HG02798 (cell line): ENCODE results near the gene TRIM32.
A peak's percentile ranks its signal among the peaks of the same experiment; 100 is the strongest.

Source experiments
- ATAC-seq: cut with Tn5 transposase; IDR thresholded peaks from one replicate; pipeline ENCODE4 v1.9.1; 2021; ENCODE audit warnings: mild to moderate bottlenecking; ENCODE audit not compliant: unreplicated experiment, poor library complexity

TRIM32 gene

DNA sequence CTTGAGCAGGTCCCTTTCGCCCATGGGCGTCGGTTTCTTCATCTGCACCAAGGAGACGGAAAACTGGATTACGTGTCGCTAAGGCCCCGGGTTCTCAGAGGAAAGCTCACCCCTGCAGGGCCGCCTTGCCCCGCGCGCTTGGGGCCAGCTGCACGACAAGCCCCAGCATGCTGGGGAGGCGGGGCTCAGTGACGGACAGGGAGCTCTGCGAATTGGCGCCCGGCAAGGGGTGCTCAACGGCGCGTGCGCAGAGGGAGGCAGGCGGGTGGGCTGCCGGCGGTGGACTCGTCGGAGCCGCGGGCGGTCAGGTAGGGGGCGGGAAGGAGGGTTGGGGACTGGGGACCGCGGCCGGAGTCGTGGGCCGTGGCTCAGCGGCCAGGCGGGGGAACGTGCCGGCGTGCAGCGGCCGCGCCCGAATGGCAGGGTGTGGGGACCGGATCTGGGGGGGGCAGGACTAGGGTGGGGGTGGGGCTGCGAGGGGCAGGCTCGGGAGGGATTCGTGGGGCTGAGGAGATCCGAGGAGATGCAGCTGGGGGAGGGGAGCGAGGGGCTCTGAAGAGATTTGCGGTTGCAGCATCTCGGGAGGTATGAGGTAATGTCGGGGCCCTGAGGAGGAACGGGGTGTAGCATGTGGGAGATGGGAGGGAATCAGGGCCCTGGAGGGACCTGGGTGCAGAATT is at the start of gene TRIM32:
TSS of gene TRIM32 (plus strand) at position 232 of the 680 bp plus-strand sequence. CDS start 10,438 bp downstream, outside the sequence.
- peak; percentile 99 for ATAC-seq

DNA sequence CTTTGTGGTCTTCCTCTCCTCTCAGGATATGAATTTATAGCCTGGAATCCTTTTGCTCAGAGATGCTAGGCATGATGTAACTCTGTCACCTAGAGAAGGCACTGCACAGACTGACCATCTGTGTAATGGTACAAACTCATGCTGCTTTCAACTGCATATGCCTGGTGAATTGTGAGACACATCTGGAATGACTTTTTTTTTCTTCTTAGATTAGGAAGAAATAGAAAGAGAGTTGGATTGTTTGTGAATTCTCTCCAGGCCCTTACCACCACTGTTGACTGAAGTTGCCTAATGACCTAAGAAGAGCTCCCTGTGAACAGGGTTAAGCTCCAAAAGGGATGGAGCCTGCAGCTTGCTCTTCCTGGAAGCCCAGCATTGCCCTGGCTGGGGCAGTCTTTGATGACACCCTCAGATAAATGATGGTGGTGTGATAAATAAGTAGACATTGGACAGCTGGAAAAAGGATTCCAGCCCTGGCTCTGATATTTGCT is 47.8 kb upstream of the TRIM32 start:
- no peak for ATAC-seq

DNA sequence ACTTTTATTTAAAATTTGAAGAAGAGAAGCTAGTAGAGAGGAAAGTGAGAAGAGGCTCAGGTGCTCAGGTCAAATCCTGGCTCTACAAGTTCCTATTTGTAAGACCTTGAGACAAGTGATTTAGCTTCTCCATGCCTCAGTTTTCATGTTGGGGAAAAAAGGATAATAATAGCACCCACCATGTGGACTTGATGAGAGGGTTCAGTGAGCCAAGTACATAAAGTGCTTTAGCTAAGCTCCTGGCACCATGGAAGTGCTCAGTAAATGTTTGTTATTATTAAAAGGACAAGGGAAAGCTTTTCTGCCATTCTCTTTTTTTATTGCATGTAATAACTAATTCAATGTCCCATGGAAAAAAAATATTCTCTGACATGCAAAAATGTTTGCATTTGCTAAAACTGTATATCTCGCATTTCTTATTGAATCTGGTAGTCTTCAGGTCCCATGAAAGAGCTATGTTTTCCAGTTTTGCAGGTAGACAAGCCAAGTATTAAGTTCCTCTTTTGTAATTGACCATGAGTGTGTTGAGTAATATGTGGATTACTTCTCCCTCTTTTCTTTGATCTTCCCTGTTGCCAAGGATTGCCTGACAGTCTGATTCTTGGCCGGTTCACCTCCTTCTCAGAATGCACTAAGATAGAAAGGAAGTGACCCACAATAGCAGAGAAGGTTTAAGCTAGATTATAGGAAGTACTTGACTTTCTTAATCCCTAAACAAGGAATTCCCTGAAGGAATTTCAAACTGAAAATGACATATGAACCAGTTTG is 45.6 kb upstream of the TRIM32 start:
- no peak for ATAC-seq

- ATAC-seq: no peak
Observed at GRCh38 chr9:116643691-116644090, 43.4 kb upstream of the TRIM32 start.

DNA sequence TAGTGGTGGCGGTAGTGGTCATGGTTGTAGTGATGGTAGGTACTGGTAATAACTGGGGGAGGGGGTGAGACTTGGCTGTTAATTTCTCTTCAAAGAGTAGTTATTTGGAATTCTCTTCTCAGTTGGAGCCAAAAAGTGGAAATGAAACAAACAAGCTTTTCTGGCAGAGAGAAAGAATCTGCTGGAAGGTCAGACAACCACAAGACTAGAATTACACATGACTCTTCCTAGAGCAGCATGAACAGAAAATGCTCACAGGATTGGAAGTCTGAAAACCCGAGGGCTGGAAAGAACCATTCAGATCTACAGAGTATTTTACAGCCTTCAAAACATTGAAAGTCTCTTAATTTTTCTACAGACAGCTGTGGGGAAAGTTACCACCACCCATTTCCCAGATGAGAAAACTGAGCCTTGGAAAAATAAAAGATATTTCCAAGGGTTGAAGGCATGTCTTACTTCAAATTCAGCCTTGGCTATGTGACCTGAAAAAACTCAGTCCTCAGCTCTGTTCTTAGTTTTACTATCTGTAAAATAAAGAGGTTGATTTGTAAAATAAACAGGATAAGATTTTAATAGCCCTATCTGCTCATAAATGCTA is 42.9 kb upstream of the TRIM32 start:
- ATAC-seq: no peak

DNA sequence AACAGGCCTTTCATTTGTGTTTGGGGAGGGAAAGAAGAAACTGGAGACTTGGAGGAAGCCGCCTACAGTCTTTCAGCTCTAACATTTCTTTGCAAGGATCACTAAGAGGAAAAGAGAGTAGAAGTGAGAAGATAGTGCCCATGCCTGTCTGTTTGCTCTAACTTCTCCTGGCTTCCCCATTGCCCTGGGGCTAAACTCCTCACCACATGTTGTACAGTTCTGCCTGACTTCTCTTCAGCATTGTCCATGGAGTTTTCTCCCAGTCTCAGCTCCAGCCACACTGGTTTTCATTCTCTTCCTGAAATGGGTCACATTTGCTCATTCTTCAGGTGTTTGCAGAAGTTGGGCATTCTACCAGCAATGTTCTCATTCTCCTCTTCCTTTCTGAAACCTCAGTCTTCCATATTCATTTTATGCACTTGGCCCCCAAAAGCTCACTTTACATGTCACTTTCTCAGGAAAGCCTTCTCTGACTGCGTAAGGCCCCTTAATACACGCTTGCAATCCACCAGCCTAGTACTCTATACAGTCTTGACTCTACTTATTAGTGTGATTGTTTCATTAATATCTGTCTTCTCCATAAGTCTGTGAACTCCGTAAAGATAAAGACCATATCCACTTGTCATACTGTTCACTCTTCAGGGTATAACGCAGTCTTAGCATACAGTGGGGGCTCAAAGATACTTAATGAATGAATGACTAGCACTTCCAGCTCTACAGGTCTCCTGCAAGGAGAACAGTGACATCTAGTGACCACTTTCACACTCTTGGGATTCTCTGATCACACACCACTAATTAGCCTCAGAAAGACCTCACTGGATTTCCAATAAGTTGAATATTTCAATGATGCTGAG is 40.2 kb upstream of the TRIM32 start:
- peak; percentile 59 for ATAC-seq

DNA sequence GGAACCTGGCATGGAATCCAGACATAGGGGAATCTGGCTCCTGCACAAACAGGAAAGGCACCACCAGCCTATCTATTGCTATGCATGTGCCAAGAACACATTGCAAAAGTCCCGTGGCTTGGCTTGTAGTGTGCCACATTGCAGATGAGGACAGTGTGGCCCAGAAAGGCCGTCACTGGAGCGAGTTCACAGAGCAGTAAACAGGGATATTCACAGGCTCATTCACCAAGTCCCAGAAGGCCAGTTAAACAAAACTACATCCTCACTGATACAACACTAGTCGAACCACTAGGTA is 39.6 kb upstream of the TRIM32 start:
- peak; percentile 13 for ATAC-seq

DNA sequence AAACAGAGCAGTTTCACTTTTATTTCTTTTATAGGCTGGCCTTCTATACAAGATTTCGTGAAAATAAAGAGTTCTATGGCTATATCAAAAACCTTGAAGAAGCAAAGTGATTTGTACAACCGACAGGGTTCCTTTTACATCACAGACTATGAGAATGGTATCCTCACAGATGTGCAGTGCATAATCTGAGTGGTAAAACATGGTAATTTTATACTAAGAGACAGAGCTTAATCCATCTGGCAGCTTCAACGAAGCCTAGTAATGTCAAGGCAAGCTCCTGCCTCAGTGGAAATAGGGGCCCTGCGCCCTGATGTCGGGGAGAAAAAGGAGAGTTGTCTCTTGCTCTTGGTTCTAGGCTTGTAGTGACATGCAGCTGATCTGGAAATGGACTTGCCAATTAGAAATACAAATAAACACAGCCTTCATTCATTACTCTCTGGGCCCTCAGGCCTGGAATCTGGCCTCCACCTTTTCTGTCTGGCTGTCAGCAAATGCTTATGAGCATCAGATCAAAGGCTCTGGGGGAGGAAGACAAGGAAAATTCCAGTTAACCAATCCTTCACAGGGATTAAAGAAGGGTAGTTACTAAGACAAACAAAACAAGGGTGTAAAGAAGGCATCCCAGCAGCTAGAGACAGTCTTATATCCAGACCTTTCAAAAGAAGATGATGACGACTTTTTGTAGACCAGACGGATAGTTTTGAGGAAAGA is 33.6 kb upstream of the TRIM32 start:
- no peak for ATAC-seq

GRCh38 chr9:116654059-116654355 is 33.1 kb upstream of the TRIM32 start:
- ATAC-seq: no peak

DNA sequence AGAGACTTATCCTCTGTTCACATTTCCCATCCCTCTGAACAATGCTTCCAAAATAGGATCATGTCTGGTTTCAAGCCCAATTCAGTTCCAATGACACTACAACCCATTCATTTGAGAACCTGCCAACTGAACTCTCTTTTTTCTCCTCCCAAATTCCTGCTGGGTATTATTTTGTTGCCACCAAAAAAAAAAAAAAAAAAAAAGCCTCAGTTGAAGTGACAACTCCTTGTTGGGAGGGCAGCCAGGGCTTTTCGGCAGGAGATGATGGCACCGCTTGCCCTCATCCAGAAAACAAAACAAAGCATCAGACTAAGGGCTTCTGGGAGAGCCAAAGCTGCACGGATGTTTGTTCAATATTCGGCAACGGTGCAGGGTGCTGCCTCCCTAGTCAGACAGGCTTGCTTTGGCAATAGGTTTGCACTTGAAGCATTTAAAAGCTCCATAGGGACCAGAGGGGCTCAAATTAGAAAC is 30.6 kb upstream of the TRIM32 start:
- ATAC-seq: no peak

- ATAC-seq: no peak
Observed at GRCh38 chr9:116656977-116657376, 30.1 kb upstream of the TRIM32 start.

DNA sequence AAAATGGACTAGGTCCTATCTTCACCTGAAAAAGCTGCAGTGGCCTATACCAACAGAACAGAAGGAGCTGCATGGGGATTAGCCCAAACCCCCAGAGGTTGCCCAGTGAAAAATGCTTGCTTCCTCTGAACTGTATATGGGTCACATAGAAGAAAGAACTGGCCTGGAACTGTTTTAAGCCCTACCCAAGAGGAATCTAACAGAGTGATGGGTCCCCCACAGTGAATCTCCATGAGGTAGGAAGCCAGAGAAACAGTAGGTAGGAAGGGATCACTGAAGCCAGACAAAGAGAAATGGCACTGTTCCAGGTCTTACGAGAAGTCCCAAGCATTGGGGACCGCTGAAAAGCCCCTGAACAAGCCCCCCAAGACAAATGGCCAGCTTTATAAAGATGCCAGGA is 28.8 kb upstream of the TRIM32 start:
- ATAC-seq: no peak

DNA sequence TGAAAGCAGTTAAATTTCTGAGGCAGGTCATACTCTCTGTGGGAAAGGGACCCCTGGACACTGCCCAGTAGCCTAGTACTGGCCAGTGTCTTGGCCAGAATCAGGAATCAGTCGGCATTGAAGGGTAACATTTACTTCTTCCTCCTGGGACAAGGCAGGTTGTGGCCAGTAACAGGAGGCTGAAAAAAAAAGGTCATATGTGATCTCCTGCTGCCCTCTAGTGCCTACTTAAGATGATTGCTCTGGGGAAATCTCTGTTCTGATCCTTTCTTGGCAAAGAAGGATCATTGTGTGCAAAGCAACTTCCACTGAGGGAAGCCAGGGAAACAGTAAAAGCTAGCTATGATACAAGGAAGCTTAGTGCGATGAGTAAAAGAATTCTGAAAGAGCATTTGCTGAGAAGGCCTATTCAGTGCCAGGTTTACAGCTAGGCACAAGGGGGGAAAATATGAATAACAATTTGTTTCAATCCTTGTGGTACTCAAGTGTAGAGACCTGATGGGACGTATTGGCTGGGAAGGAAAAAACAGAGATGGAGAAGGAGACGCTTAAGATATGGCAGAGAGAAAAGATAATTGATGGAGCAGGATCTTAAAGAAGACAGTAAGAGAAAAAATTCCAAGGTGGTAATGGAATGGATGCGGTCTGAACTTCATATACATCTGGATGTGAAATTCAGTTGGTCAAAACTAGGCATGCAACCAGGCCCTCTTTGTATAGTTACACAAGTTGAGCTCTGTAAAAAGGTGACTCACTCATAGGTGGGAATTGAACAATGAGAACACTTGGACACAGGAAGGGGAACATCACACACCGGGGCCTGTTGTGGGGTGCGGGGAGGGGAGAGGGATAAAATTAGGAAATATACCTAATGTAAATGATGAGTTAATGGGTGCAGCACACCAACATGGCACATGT is 25.8 kb upstream of the TRIM32 start:
- ATAC-seq: peak; percentile 90

GRCh38 chr9:116662646-116663310 is 24.3 kb upstream of the TRIM32 start:
- no peak for ATAC-seq

- ATAC-seq: no peak
Observed at GRCh38 chr9:116663581-116663980, 23.5 kb upstream of the TRIM32 start.

DNA sequence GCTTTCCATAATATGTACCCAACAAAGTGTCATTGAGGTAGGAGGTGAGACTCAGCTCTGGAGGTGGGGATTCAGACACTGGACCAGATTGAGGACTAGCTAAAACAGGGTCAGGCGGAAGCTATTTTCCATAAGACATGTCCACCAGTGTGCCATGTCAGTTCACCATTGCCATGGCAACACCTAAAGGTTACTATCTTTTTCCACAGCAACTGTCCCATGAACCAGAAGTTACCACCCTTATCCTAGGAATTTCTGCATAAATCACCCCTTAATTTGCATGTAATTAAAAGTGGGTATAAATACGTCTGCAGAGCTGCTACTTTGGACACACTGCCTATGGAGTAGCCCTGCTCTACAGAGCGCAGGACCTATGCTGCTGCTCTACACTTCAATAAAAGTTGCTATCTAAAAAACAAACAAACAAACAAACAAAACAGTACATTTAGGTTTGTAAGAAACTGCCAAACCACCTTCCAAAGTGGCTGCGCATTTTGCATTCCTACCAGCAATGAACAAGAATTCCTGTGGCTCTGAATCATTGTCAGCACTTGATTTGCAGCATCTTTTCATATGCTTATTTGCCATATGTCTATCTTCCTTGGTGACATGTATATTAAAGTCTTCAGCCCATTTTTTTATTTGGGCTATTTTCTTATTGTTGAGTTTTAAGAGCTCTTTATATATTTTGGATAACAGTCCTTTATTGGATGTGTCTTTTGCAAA is 18.0 kb upstream of the TRIM32 start:
- no peak for ATAC-seq

- ATAC-seq: no peak
Observed at GRCh38 chr9:116671605-116672004, 15.5 kb upstream of the TRIM32 start.

GRCh38 chr9:116673375-116673774 is 13.7 kb upstream of the TRIM32 start:
- ATAC-seq: no peak
